Fibroblast of skin of abdomen (primary cell): ENCODE data around the gene GPC5.
"Not testable (repeated sequence)": the region's sequence is repeated elsewhere in the genome, so short reads cannot be mapped to it uniquely, and the experiment has no call there.

Source experiments
- DNase-seq: peaks from one replicate; pipeline ENCODE4 v3.0.0-alpha.2; 2013

Gene GPC5

GRCh38 chr13:91785431-91786119 lies 387.2 kb downstream of the GPC5 start:
- peak; percentile 4 for DNase-seq

GRCh38 chr13:91792054-91792453 lies 393.6 kb downstream of the GPC5 start:
- DNase-seq: no peak

- no peak for DNase-seq
Measured at GRCh38 chr13:91797567-91797966, 399.1 kb downstream of the GPC5 start.

- not testable (repeated sequence) for DNase-seq
Measured at GRCh38 chr13:91798338-91798737, 399.9 kb downstream of the GPC5 start.

- peak; percentile 3 for DNase-seq
Measured at GRCh38 chr13:91801772-91802171, 403.4 kb downstream of the GPC5 start.

GRCh38 chr13:91802957-91803356 lies 404.5 kb downstream of the GPC5 start:
- DNase-seq: no peak

GRCh38 chr13:91804724-91805123 lies 406.3 kb downstream of the GPC5 start:
- DNase-seq: no peak

- DNase-seq: no peak
Measured at GRCh38 chr13:91805605-91806004, 407.2 kb downstream of the GPC5 start.

GRCh38 chr13:91809161-91809560 lies 410.7 kb downstream of the GPC5 start:
- DNase-seq: no peak

- DNase-seq: no peak
Measured at GRCh38 chr13:91813253-91813652, 414.8 kb downstream of the GPC5 start.

GRCh38 chr13:91816263-91816807 lies 417.9 kb downstream of the GPC5 start:
- no peak for DNase-seq

- DNase-seq: peak; percentile 10
Measured at GRCh38 chr13:91817250-91817649, 418.8 kb downstream of the GPC5 start.

- DNase-seq: no peak
Measured at GRCh38 chr13:91824416-91824815, 426.0 kb downstream of the GPC5 start.

- DNase-seq: no peak
Measured at GRCh38 chr13:91825516-91825915, 427.1 kb downstream of the GPC5 start.

- DNase-seq: no peak
Measured at GRCh38 chr13:91836553-91836952, 438.1 kb downstream of the GPC5 start.

- DNase-seq: no peak
Measured at GRCh38 chr13:91845612-91846011, 447.2 kb downstream of the GPC5 start.

- no peak for DNase-seq
Measured at GRCh38 chr13:91863699-91864098, 465.3 kb downstream of the GPC5 start.

- DNase-seq: no peak
Measured at GRCh38 chr13:91868351-91868750, 469.9 kb downstream of the GPC5 start.

- DNase-seq: no peak
Measured at GRCh38 chr13:91878491-91878890, 480.1 kb downstream of the GPC5 start.

GRCh38 chr13:91879360-91879759 lies 480.9 kb downstream of the GPC5 start:
- no peak for DNase-seq

- DNase-seq: no peak
Measured at GRCh38 chr13:91882918-91883317, 484.5 kb downstream of the GPC5 start.

- peak; percentile 4 for DNase-seq
Measured at GRCh38 chr13:91889641-91890040, 491.2 kb downstream of the GPC5 start.

GRCh38 chr13:91891141-91891540 lies 492.7 kb downstream of the GPC5 start:
- no peak for DNase-seq

- no peak for DNase-seq
Measured at GRCh38 chr13:91893040-91893439, 494.6 kb downstream of the GPC5 start.

GRCh38 chr13:91894316-91894715 lies 495.9 kb downstream of the GPC5 start:
- peak; percentile 15 for DNase-seq
